Stromal cell of bone marrow (primary cell): ENCODE measurements around the gene STK31.
"Not testable (repeated sequence)": the region's sequence is repeated elsewhere in the genome, so short reads cannot be mapped to it uniquely, and the experiment has no call there.

ENCODE experiments used
- DNase-seq: peaks from one replicate; pipeline ENCODE4 v3.0.0-alpha.2; 2012; ENCODE audit warnings: low read depth

Gene STK31

DNA sequence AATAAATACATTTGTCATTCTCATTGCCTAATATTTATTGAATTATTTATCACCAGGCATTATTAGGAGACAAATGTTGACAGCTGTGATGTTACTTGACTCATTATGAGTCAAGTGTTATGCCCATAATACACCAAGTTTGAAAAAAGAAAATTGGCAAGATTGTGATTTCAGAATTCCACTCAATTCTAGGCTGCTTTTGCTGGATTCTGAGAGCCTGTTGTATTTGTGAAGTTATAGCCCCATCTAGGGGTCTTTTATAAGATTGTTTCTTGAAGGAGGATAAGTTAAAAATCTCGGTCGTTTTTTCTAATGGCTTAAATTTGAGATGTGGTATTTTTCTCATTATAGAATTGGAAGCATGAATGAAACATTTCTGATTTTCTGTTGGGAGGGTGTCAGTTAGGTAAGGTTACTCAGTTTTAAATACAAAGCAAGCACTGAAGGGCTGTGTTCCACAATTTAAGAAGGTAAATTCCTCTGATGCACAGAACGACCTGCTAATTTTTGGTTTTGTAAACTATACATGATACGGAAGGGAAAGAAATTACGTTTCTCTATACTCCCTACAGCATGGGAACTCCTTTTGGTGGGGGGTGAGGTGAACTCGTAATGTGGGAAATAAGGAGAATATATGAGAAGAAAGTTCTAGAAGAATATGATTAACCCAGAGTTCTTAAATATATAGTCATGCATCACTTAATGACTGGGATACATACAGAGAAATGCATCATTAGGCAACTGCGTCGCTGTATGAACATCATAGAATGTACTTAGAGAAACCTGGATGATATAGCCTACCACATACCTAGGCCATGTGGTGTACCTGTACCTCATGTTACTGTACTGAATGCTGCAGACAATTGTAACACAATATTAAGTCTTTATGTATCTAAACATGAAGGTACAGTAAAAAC lies 2.6 kb downstream of the STK31 start:
- DNase-seq = peak; percentile 66

DNA sequence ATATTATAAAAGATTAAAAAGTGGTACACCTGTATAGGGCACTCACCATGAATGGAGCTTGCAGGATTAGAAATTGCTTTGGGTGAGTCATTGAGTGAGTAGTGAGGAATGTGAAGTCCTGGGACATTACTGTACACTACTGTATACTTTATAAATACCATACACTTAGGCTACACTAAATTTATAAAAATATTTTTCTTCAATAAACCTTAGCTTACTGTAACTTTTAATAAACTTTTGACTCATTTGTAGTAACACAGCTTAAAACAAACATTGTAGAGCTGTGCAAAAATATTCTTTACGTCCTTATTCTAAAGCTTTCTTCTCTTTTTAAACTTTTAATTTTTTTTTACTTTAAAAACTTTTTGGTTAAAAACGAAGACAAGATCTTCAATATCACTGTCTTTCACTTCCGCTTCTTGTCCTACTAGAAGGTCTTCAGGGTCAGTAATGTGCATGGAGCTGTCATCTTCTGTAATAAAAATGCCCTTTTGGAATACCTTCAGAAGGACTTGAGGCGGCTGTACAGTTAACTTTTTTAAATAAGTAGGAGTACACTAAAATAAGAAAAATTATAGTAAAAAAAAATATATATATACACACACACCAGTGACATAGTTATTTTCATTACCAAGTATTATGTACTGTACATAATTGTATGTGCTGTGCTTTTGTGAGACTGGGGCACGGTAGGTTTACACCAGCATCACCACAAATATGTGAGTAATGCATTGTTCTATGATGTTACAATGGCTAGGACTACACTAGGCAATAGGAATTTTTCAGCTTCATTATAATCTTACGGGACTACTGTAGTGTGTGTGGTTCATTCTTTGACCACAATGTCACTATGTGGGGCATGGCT lies 3.5 kb downstream of the STK31 start:
- DNase-seq = peak; percentile 3

DNA sequence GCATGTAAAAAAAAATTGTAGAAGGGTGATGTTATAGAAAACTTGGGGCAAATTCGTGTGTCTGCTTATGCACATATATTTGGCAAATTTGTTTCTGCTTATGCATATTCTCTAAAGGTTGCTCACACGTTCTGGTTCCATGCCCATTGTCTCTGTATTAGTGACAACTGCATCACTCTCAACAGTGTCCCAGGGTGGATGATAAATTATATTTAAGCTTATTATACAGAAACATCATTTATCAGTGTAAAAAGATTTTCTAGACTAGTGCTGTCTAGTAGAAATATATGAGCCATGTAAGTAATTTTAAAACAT lies 4.1 kb downstream of the STK31 start:
- DNase-seq = no peak

DNA sequence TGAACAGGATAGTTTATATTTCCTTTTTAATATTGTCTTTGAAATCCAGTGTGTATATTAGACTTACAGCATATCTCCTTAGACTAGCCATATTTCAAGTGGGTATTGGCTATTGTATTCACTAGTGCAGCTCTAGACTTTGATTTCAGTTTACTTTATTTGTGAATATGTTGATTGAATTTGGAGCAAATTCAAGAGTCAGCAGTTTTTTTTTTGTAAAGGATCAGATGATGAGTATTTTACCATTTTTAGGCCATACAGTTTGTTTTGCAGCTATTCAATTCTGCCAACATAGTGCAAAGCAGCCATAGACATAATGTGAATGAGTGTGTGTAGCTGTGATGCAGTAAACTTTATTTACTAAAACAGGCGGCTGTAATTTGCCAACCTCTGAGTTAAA lies 4.6 kb downstream of the STK31 start:
- DNase-seq = no peak

DNA sequence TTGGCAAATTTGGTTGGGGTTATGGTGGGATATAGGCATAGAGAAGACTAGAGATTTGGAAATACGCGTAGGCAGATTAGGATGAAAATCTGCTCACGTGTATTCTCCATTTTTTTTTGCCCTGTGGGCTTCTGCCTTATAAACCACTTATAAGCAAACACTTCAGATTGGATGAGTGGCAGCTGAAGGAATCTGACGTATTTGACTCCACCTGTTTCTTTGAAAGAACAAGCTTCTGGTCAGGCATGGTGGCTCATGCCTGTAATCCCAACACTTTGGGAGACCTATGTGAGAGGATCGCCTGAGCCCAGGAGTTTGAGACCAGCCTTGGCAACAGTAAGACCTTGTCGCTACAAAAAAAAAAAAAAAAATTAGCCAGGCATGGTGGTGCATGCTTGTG lies 5.1 kb downstream of the STK31 start:
- no peak for DNase-seq

DNA sequence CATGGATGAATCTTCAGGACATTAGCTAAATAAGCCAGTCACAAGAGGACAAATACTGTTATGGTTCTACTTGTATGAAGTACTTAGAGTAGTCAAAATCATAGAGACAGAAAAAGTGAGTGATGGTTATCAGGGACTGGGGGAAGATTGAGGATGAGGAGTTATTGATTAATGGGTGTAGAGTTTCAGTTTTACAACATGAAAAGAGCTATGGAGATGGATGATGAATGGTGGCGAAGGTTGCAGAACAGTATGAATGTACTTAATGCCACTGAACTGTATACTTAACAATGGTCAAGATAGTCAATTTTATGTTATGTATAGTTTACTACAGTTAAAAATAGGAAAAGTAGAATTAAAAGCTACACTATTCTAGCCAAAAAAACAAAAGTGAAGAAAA lies 7.8 kb downstream of the STK31 start:
- no peak for DNase-seq

DNA sequence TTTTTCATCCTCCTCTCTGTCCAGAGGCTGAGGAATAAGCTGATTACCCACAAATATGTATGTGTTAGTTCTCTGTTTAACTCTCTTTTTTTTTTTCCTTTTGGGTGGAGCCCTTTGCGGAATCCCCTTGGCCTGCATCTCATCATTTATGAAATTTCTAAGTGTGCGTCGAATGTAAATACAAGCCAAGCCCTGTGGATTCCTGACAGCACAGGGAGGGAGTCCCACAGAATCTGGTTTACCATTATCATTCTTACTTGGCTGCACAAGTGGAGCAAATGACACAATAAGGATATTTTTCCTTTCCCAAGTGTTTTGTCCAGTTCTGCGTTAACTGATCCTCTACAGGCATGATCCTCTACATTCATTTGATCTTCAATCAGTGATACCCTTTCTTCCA lies 11.4 kb downstream of the STK31 start:
- DNase-seq = no peak

DNA sequence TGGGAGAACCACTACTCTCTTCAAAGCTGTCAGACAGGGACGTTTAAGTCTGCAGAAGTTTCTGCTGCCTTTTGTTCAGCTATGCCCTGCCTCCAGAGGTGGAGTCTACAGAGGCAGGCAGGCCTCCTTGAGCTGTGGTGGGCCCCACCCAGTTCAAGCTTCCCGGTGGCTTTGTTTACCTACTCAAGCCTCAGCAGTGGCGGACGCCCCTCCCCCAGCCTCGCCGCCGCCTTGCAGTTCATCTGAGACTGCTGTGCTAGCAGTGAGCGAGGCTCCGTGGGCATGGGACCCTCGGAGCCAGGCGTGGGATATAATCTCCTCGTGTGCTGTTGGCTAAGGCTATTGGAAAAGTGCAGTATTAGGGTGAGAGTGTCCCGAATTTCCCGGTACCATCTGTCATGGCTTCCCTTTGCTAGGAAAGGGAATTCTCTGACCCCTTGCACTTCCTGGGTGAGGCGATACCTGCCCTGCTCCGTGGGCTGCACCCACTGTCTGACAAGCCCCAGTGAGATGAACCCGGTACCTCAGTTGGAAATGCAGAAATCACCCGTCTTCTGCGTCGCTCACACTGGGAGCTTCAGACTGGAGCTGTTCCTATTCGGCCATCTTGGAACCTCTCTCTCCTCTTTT lies 12.7 kb downstream of the STK31 start:
- not testable (repeated sequence) for DNase-seq

DNA sequence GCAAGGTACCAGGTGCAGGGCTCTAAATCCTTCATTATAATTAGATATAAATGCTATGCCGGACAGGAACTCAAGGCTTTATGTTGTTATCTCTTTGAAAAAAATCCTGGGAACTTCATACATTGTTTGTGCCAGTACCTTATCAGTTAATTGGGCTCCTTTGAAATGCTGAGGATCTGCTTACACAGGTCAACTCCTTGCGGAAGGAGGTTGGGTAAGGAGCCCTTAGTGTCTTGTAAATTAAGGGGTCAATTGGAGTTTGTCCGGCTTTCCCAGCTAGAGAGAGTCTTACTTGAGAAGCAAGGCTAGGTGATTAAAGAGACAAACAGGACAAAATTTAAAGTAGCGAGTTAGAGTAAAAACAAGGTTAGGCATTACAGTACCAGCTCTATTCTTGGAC lies 14.1 kb downstream of the STK31 start:
- DNase-seq = not testable (repeated sequence)

DNA sequence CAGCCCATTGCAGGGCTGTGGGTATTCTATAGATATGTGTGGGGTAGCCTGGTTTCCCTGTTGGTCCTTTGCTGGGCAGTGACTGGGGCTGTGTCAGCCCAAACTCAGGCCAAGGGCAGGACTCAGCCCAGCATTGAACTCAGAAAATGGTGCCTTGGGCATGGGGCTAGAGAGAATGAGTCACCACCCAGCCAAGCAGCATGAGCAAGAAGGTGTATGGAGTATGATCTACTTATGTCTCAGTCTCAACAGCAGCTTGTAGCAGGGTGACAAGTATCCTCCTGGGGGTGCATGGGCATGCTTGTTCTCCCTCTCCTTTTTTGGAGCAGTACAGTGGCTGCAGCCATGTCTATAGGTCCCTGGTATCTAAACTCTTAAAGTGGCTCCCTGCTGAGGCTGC lies 32.0 kb downstream of the STK31 start:
- DNase-seq = no peak

DNA sequence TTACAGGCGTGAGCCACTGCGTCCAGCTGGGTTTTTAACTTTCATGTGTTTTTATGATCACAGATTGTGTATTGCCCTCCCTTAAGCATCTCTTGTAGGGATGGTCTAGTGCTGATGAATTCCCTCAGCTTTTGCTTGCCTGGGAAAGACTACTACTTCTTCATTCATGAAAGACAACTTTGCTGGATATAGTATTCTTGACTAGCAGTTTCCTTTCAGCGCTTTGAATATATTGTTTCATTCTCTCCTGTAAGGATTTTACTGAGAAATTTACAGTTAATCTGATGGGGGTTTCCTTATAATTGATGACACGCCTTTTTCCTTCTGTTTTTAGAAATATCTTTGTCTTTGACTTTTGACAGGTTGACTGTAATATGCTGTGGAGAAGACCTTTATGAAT lies 33.2 kb downstream of the STK31 start:
- DNase-seq = no peak

DNA sequence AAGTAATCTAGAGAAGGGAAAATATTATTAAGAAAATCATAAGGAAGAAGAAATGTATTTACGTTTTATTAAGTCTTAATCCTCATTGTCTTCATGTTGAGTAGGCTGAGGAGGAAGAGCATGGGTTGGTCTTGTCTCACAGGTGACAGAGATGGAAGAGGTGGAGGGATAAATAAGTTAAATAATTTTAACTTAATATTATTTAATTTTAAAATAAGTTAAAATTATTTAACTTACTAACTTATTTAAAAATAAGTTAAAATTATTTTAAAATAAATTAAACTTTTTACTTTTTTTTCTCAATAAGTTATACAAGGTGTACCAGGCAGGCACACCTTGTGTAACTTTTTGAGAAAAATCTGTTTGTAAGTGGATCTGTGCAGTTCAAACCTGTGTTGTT lies 36.6 kb downstream of the STK31 start:
- DNase-seq = no peak

DNA sequence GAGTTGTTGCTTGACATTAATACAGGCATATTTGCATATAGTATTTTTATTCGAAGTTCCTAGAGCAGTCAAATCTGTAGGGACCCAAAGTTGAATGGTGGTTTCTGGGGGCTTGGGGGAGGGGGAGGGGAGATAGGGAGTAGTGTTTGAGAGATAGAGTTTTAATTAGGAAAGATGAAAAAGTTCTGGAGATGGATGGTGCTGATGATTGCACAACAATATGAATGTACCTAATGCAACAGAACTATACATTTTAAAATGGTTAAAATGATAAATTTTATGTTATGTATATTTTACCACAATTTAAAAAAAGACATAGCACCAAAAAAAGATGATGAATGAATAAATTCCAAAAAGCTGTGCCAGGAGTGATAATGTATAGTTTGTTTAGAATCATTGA lies 41.8 kb downstream of the STK31 start:
- no peak for DNase-seq

DNA sequence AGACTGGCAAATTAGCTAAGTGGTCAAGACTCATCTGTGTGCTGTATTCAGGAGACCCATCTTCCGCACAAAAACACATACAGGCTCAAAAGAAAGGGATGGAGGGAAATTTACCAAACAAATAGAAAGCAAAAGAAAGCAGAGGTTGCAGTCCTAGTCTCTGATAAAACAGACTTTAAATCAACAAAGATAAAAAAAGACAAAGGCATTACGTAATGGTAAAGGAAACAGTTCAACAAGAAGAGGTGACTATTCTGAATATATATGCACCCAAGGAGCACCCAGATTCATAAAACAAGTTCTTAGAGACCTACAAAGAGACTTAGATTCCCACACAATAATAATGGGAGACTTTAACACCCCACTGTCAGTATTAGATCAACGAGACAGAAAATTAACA lies 48.8 kb downstream of the STK31 start:
- DNase-seq = not testable (repeated sequence)

DNA sequence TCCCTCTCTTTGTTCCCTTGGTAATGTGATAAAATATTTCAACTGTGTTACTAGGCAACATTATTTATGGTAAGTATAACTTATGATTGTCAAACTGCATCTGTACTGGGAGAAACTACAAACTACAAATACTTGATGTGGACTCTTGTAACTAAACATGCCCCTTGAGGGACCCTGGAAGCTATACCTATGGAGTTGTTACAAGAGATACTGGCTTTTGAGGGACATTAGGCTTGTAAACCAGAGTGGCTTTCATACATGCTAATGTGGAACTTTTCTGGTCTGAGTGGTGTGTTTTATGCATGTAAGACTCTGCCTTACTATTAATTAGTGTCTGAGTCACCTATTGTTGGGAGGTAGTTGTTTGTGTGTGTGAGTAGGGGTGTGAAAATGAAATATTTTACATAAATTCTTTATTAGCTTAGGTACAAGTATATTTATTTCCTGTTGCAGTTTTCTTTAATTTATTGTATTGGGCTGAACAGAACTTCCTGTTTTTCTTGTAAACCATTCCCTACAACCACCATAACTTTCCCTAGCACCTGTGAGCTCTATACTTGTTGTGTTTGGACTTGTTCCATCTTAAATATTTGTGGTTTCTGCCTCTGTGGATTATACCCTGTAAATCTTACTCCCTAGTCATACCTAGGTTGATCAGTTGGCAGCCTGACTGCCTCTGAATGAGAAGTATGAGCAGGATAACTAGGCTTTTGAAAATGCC lies 49.8 kb downstream of the STK31 start:
- DNase-seq = no peak

DNA sequence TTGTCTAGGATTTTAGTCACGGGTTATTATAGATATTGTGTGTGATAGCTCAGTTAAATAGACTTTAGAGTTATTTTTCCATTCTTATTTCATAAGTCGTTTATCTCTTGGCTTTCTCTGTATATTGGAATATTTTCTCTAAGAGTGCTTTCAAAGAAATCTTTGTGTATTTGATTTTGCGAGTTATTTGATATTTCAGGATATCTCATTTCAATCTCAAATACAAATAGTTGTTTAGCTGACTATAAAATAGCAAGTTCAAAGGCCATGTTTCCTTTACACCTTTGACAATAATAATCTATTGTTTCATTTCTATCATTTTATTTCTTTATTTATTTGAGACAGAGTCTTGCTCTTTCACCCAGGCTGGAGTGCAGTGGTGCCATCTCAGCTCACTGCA lies 55.9 kb downstream of the STK31 start:
- DNase-seq = no peak

DNA sequence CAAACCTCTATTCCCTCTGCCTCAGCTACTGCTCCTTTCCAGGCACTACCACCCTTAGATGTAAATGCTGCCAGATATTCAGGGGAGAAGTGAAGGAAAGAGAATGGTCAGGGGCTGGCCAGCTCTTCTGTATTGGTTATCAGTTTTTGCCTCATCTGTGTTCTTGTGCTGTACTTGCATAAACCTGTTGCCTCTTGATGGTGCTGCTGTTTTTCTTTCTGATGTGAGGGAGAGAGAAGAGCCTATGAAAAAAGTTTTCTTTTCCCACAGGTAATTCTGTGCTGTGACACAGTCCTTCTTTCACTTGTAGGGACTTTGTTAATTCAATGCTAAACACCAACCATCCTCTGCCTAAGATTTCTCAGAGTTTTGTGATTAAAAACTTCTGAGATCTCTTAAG lies 57.5 kb downstream of the STK31 start:
- no peak for DNase-seq

DNA sequence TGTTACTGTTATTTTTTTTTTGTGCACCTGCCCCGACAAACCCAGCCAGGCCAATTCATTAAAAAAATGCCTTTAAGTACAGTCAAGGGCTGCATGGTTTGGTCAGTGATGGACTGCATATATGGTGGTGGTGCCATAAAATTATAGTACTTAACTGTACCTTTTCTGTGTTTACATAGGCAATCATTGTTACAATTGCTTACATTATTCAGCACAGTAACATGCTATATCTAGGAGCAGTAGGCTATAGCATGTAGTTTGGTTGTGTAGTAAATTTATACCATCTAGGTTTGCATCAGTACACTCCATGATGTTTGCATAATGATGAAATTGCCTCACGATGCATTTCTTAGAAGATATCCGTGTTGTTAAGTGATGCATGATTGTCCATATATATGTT lies 58.0 kb downstream of the STK31 start:
- no peak for DNase-seq

DNA sequence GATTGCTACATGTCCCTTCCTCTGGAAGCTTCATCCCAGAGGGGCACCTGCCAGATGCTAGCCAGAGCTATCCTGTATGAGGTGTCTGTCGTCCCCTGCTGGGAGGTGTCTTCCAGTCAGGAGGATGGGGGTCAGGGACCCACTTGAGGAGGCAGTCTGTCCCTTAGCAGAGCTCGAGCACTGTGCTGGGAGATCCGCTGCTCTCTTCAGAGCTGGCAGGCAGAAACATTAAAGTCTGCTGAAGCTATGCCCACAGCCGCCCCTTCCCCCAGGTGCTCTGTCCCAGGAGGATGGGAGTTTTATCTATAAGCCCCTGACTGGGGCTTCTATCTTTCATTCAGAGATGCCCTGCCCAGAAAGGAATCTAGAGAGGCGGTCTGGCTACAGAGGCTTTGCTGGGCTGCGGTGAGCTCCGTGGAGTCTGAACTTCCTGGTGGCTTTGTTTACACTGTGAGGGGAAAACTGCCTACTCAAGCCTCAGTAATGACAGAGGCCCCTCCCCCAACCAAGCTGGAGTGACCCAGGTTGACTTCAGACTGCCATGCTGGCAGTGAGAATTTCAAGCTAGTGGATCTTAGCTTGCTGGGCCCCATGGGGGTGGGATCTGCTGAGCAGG lies 69.3 kb downstream of the STK31 start:
- not testable (repeated sequence) for DNase-seq

DNA sequence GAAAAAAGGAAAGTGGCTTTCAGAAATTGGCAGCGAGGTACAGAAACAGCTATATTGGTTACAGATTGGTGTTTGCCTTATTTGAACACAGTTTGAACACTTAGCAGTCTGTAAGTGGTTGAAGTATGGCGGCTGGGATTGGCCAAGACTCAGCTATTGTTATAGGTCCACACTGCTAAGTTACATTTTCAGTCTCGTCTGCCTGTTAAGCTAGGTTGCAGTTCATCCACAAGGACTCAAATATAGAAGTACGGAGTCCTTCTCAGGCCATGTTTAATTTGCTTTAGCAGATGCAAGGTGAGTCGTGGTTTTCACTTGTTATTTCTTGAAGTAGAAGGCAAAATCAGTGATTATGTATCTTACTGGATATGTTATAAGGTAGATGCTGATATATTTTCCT lies 73.1 kb downstream of the STK31 start:
- no peak for DNase-seq

DNA sequence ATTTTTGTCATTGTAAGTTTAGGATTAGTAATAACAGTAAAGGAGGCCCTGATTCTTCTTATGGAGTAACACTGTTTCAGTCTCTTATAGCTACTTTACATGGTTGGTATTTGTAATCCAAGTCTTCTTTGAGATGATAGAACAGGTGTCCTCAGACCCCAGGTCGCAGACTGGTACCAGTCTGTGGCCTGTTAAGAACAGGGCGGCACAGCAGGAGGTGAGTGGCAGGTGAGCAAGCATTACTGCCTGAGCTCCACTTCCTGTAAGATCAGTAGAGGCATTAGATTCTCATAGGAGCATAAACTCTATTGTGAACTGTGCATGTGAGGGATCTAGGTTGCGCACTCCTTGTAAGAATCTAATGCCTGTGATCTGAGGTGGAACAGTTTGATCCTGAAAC lies 77.3 kb downstream of the STK31 start:
- DNase-seq = no peak

DNA sequence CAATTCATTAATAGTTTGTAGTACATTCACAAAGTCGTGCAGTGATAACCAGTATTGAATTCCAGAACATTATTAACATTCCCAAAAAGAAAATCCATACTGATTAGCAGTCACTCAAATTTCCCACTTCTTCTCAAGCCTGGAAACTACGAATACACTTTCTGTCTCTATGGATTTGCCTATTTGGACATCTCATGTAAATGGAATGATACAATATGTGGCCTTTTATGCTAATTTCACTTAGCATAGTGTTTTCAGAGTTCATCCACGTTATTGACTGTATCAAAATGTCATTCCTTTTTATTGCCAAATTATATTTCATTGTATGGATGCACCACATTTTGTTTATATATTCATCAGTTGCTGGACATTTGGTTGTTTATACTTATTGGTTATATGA lies 78.8 kb downstream of the STK31 start:
- no peak for DNase-seq
